ENCODE data around the gene TUBGCP2. TPM values are rescaled to one million over a fixed set of nuclear protein-coding genes. Genes with fewer than 3 reads are reported as not detected.

TUBGCP2 gene
- total RNA-seq, 1 experiment from 2014 or later: 35.4 TPM

DNA sequence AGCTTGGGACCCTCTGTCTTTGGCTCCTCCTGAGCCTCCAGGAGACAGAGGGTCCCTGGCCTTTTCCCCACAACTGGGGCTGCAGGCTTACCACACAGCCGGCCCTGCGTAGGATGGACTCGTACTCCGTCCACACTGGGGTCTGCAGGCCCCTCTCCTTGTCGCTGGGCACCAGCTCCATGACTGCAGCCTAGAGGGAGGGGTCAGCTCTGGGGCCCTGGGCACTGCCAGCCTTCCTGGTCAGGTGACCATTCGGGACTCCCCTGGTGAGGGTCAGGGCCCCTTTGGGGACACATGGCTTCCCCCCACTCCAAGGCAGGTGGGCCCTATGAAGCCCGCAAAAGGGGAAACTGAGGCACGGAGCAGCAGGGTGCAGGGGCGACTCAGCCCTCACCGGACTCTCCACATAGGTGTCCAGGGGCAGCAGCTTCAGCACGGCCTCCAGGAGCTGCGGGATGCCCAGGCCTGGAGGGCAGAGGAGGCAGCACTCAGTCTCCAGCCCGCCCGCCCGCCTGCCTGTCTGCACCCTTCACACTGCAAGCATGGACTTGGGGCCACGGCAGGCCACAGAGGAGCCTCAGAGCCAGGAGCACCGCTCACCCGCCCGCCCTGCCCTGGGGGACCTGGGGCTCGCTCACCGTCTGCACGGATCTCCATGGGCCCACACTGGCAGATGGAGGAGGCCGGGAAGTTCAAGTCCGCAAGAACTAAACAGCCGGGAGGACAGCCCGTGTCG is 48.0 kb upstream of the TUBGCP2 start:
- RAD21 ChIA-PET (ENCODE audit: low non-redundant PET in 1 of 2, low total read pairs in 2 of 2, uncharacterized antibody in 2 of 2, unreplicated experiment in 2 of 2): no interaction called here
- CTCF ChIA-PET: interaction anchor here (1.2 kb wide), 1 partner anchor 27 kb away, joined by 3 read pairs; no protein-coding TSS in a partner anchor
- intact Hi-C loops (cut with micrococcal nuclease): no loop called here
- Histone ChIP-seq H3K27me3 (ENCODE audit: insufficient read depth, low read length) (no peaks in the 10 kb centered on the region), H3K9me3 (ENCODE audit: control insufficient read depth in 1 of 2, insufficient read depth in 1 of 2, low read depth in 1 of 2, low read length in 2 of 2) (no peaks in the 10 kb centered on the region), H3K4me1 (ENCODE audit: control insufficient read depth in 1 of 2, insufficient read depth in 2 of 2, low read length in 2 of 2) (peaks cover 3 to 5% of the 10 kb centered on the region in 2 experiments; a peak in 2 of 4 replicates), H3K36me3 (ENCODE audit: control insufficient read depth in 1 of 2, insufficient read depth in 2 of 2, low read length in 2 of 2) (no peaks in the 10 kb centered on the region), H3K4me2 (ENCODE audit: low read length) (peak overlapping the region; percentile 77), H2AFZ (ENCODE audit: low read depth, low read length, poor library complexity, severe bottlenecking) (no peak overlapping the region), H3K79me2 (ENCODE audit: insufficient read depth, low read length) (peaks cover 6% of the 10 kb centered on the region; the same call in 1 of the 2 replicates), H3K4me3 (replicated peaks in 1 of 2; ENCODE audit: low read depth in 1 of 2, low read length in 2 of 2) (peak overlapping the region; percentile 57 to 66), H4K20me1 (ENCODE audit: insufficient read depth) (no peaks in the 10 kb centered on the region), H3K9ac (ENCODE audit: low read length) (peak overlapping the region; percentile 68), H3K27ac (ENCODE audit: low read depth, low read length) (peak overlapping the region; percentile 71), H3K9me2 (ENCODE audit: insufficient read depth) (no peaks in the 10 kb centered on the region)
- ATAC-seq (peak; percentile 3; the same call in 1 of the 2 replicates), DNase-seq (ENCODE audit: low read depth, low spot score) (no peak)
- POLR2A ChIA-PET: no interaction called here
- TF ChIP-seq ZBTB33 (IDR thresholded peaks at IDR 0.05; ENCODE audit: extremely low read depth, insufficient replicate concordance, low read length) (no peak), ELF1 (IDR thresholded peaks at IDR 0.05; ENCODE audit: borderline replicate concordance, low read depth) (no peak), FOSL1 (IDR thresholded peaks at IDR 0.05; ENCODE audit: low read depth) (no peak), POLR2A (IDR thresholded peaks at IDR 0.05; ENCODE audit: borderline replicate concordance, extremely low read depth, insufficient read depth, insufficient read length) (no peak), CBX3 (IDR thresholded peaks at IDR 0.05; ENCODE audit: low read depth) (no peak), ZNF274 (IDR thresholded peaks at IDR 0.05; ENCODE audit: low read depth, low read length) (no peak), SIN3A (IDR thresholded peaks at IDR 0.05; ENCODE audit: low read depth) (no peak), YY1 (IDR thresholded peaks at IDR 0.05; ENCODE audit: extremely low read depth, insufficient replicate concordance, low read depth, low read length) (no peak), EZH2 (IDR thresholded peaks at IDR 0.05) (no peak), EGR1 (IDR thresholded peaks at IDR 0.05; ENCODE audit: low read depth) (no peak), JUND (IDR thresholded peaks at IDR 0.05) (no peak), SP1 (IDR thresholded peaks at IDR 0.05; ENCODE audit: low read depth) (no peak), RAD21 (IDR thresholded peaks at IDR 0.05; ENCODE audit: low read depth) (no peak), POLR2AphosphoS5 (IDR thresholded peaks at IDR 0.05; ENCODE audit: low read depth, low read length) (no peak), TCF7L2 (IDR thresholded peaks at IDR 0.05; ENCODE audit: borderline replicate concordance, extremely low read depth, insufficient read depth, insufficient read length) (no peak), SRF (IDR thresholded peaks at IDR 0.05; ENCODE audit: low read depth) (no peak), EZH2phosphoT487 (IDR thresholded peaks at IDR 0.05; ENCODE audit: borderline replicate concordance) (no peak), ATF3 (IDR thresholded peaks at IDR 0.05) (no peak)
- TF ChIP-seq, protein P1, sequence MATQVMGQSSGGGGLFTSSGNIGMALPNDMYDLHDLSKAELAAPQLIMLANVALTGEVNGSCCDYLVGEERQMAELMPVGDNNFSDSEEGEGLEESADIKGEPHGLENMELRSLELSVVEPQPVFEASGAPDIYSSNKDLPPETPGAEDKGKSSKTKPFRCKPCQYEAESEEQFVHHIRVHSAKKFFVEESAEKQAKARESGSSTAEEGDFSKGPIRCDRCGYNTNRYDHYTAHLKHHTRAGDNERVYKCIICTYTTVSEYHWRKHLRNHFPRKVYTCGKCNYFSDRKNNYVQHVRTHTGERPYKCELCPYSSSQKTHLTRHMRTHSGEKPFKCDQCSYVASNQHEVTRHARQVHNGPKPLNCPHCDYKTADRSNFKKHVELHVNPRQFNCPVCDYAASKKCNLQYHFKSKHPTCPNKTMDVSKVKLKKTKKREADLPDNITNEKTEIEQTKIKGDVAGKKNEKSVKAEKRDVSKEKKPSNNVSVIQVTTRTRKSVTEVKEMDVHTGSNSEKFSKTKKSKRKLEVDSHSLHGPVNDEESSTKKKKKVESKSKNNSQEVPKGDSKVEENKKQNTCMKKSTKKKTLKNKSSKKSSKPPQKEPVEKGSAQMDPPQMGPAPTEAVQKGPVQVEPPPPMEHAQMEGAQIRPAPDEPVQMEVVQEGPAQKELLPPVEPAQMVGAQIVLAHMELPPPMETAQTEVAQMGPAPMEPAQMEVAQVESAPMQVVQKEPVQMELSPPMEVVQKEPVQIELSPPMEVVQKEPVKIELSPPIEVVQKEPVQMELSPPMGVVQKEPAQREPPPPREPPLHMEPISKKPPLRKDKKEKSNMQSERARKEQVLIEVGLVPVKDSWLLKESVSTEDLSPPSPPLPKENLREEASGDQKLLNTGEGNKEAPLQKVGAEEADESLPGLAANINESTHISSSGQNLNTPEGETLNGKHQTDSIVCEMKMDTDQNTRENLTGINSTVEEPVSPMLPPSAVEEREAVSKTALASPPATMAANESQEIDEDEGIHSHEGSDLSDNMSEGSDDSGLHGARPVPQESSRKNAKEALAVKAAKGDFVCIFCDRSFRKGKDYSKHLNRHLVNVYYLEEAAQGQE (IDR thresholded peaks at IDR 0.05; ENCODE audit: low read depth): no peak
- TF ChIP-seq, protein P2, sequence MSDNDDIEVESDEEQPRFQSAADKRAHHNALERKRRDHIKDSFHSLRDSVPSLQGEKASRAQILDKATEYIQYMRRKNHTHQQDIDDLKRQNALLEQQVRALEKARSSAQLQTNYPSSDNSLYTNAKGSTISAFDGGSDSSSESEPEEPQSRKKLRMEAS (IDR thresholded peaks at IDR 0.05): no peak
- TSS peak; percentile 28 for BruUV-seq (replicated peaks)
